Hepatocyte (in vitro differentiated cells): ENCODE results near the gene GCLC. TPM values are rescaled to one million over a fixed set of nuclear protein-coding genes. Genes with fewer than 3 reads are reported as not detected.

Experiments used
- DNase-seq: peaks from one replicate; pipeline ENCODE4 v3.0.0-alpha.2; 2016; ENCODE audit warnings: low spot score
- H2AFZ ChIP-seq: fragments of 200-600 bp; sonication (generic); 2 replicates; pipeline ENCODE4 v1.6.0; 2016; ENCODE audit warnings: antibody characterized with exemption, mild to moderate bottlenecking
- H3K27ac ChIP-seq: fragments of 200-600 bp; sonication (generic); 2 replicates; pipeline ENCODE4 v1.5.1; 2016; ENCODE audit warnings: mild to moderate bottlenecking
- H3K27me3 ChIP-seq: fragments of 200-600 bp; sonication (generic); 2 replicates; pipeline ENCODE4 v1.6.1; 2016
- H3K36me3 ChIP-seq: fragments of 200-600 bp; sonication (generic); replicated peaks from 2 replicates; pipeline ENCODE4 v1.5.1; 2016; ENCODE audit warnings: low read depth; ENCODE audit not compliant: insufficient read depth
- H3K4me1 ChIP-seq: fragments of 200-600 bp; sonication (generic); 2 replicates; pipeline ENCODE4 v1.5.1; 2016; ENCODE audit warnings: mild to moderate bottlenecking, moderate library complexity; ENCODE audit not compliant: insufficient read depth
- H3K4me2 ChIP-seq: fragments of 200-600 bp; sonication (generic); 2 replicates; pipeline ENCODE4 v1.6.0; 2016
- H3K4me3 ChIP-seq: fragments of 200-600 bp; sonication (generic); 2 replicates; pipeline ENCODE4 v1.5.1; 2016; ENCODE audit warnings: mild to moderate bottlenecking
- H3K79me2 ChIP-seq: fragments of 200-600 bp; sonication (generic); 2 replicates; pipeline ENCODE4 v1.6.0; 2017; ENCODE audit warnings: mild to moderate bottlenecking
- H3K9me2 ChIP-seq: fragments of 200-600 bp; sonication (generic); replicated peaks from 2 replicates; pipeline ENCODE4 v1.6.0; 2017; ENCODE audit warnings: mild to moderate bottlenecking; ENCODE audit not compliant: insufficient read depth
- H3K9me3 ChIP-seq: fragments of 200-600 bp; sonication (generic); 2 replicates; pipeline ENCODE4 v1.5.1; 2016; ENCODE audit warnings: low read depth, mild to moderate bottlenecking
- H4K20me1 ChIP-seq: fragments of 200-600 bp; sonication (generic); 2 replicates; pipeline ENCODE4 v1.6.0; 2016; ENCODE audit warnings: mild to moderate bottlenecking; ENCODE audit not compliant: insufficient read depth, poor library complexity, severe bottlenecking
- EZH2 ChIP-seq: fragments of 200-600 bp; sonication (generic); IDR thresholded peaks from 2 replicates; pipeline ENCODE4 v1.6.1; 2016; ENCODE audit warnings: antibody characterized with exemption, mild to moderate bottlenecking, borderline replicate concordance
- EZH2phosphoT487 ChIP-seq: fragments of 200-600 bp; sonication (generic); IDR thresholded peaks from one replicate; pipeline ENCODE4 v1.6.1; 2018; ENCODE audit warnings: antibody characterized with exemption, mild to moderate bottlenecking, low read depth, moderate library complexity; ENCODE audit not compliant: unreplicated experiment, severe bottlenecking
- WGBS: methylation state at CpG from one replicate; pipeline ENCODE4 v1.1.6; 2016; ENCODE audit warnings: low lambda C conversion rate; ENCODE audit errors: missing lambda C conversion rate; 5-methylcytosine and 5-hydroxymethylcytosine counted together
- polyA plus RNA-seq: library from polyadenylated mRNA; unstranded; fragments of >200 nt; fragmentation: Nextera tagmentation; extraction: Ambion mirVana; gene quantifications from 2 replicates; pipeline ENCODE4 v1.2.1, GENCODE V29; 2016
- total RNA-seq: library from RNA; depleted of rRNA; stranded (reverse); fragments of >200 nt; gene quantifications from 2 replicates; pipeline ENCODE4 v1.2.3, GENCODE V29; 2014
- TF ChIP-seq, protein P1 (sequence below): fragments of 200-600 bp; sonication (generic); IDR thresholded peaks from 2 replicates; pipeline ENCODE4 v1.5.1; 2016; ENCODE audit warnings: antibody characterized with exemption, mild to moderate bottlenecking; ENCODE audit not compliant: poor library complexity

GCLC gene
- total and polyA plus RNA-seq, 2 experiments from 2014 or later = 21.9 to 52.6 TPM

DNA sequence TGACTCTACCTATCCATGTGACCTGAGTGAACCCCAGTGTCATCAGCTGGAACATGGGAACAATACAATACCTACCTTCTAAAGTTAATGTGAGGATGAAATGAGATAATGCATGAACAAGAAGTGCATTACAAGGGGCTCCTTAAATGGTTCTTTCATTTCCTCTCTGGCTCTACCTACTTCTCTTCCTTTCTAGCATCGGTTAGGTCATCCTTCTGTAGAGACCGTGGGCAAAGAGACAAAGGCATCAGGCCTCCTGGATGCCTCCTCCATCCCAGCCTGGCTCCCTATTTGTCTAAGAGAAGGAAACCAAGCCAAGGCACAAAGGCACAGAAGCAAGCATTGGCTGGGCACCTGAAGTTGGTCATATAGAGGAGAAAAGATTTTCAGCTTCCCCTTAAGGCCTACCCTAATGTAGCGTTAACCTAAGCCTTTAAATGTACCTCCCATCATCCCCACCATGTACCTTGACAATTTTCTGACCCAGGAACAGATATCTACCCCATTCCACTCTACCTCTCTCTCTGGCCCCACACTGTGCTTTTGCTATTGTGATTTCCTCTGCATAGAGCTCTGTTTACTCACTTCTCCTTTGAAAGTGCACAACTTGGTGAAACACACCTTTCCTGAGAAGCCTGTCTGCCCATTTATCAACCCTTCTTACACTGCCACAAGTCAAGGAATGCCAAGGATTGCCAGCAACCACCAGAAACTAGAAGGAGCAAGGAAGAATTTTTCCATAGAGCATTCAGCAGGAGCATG, 86.6 kb downstream of the GCLC start:
- Histone ChIP-seq H3K36me3 (no peaks in the 10 kb centered on the region), H3K4me1 (no peaks in the 10 kb centered on the region), H4K20me1 (no peaks in the 10 kb centered on the region), H3K27me3 (no peaks in the 10 kb centered on the region), H3K79me2 (no peaks in the 10 kb centered on the region), H2AFZ (no peak overlapping the region), H3K9me3 (no peaks in the 10 kb centered on the region), H3K9me2 (no peaks in the 10 kb centered on the region), H3K4me3 (no peak overlapping the region), H3K4me2 (no peak overlapping the region), H3K27ac (no peak overlapping the region)
- 76% methylated on average over 3 of the region's 3 CpGs for WGBS
- no peak for TF ChIP-seq EZH2phosphoT487
- TF ChIP-seq, protein P1, sequence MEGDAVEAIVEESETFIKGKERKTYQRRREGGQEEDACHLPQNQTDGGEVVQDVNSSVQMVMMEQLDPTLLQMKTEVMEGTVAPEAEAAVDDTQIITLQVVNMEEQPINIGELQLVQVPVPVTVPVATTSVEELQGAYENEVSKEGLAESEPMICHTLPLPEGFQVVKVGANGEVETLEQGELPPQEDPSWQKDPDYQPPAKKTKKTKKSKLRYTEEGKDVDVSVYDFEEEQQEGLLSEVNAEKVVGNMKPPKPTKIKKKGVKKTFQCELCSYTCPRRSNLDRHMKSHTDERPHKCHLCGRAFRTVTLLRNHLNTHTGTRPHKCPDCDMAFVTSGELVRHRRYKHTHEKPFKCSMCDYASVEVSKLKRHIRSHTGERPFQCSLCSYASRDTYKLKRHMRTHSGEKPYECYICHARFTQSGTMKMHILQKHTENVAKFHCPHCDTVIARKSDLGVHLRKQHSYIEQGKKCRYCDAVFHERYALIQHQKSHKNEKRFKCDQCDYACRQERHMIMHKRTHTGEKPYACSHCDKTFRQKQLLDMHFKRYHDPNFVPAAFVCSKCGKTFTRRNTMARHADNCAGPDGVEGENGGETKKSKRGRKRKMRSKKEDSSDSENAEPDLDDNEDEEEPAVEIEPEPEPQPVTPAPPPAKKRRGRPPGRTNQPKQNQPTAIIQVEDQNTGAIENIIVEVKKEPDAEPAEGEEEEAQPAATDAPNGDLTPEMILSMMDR = no peak
- TF ChIP-seq EZH2 = no peak
- DNase-seq = no peak

DNA sequence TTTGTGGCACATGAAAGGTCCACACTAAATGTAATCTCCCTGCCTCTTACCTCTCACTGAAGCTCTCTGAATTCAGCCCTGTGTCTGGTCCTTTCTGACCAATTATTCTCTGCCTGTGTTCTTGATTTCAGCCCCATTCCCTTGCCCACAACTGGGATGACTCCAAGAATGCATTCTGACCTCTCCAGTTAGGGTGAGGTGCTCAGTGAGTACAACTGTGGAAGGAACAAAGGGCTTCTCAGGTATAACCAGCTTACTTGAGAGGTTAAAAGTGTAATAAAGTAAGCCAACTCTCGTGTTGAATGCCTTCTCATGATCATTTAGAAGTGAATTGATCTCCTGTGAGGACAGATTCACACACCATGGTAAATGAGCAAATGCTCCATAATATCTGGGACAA, 88.1 kb downstream of the GCLC start:
- DNase-seq = no peak
- Histone ChIP-seq H3K36me3 (no peaks in the 10 kb centered on the region), H3K9me3 (no peaks in the 10 kb centered on the region), H2AFZ (no peak overlapping the region), H3K4me3 (no peak overlapping the region), H3K4me2 (no peak overlapping the region), H4K20me1 (no peaks in the 10 kb centered on the region), H3K9me2 (no peaks in the 10 kb centered on the region), H3K4me1 (no peaks in the 10 kb centered on the region), H3K79me2 (no peaks in the 10 kb centered on the region), H3K27ac (no peak overlapping the region), H3K27me3 (no peaks in the 10 kb centered on the region)
- TF ChIP-seq EZH2 (no peak), EZH2phosphoT487 (no peak)
- TF ChIP-seq, protein P1 = no peak
- 79% methylated on average over 1 of the region's 1 CpG for WGBS

DNA sequence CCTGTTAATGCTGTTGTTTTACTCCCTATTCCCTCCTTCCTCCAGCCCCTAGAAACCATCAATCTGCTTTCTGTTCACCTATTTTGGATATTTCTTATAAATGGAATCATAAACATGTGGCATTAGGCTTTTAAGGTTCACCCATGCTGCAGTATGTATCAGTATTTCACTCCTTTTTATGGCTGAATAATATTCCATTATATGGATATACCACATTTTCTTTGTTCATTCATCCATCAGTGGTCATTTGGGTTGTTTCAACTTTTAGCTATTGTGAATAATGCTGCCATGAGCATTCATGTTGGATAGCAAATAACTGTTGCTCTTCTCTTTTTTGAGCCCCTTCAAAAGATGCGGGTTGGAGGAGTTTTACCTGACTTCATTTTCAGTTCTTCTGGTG, 89.2 kb downstream of the GCLC start:
- Histone ChIP-seq H3K27ac (no peak overlapping the region), H3K4me1 (no peaks in the 10 kb centered on the region), H4K20me1 (no peaks in the 10 kb centered on the region), H2AFZ (no peak overlapping the region), H3K27me3 (no peaks in the 10 kb centered on the region), H3K4me3 (no peak overlapping the region), H3K79me2 (no peaks in the 10 kb centered on the region), H3K9me2 (no peaks in the 10 kb centered on the region), H3K36me3 (no peaks in the 10 kb centered on the region), H3K9me3 (no peaks in the 10 kb centered on the region), H3K4me2 (no peak overlapping the region)
- no peak for DNase-seq
- 65% methylated on average over 1 of the region's 1 CpG for WGBS
- TF ChIP-seq, protein P1 = no peak
- no peak for TF ChIP-seq EZH2phosphoT487
- no peak for TF ChIP-seq EZH2
